ENCODE results near the gene WWOX. TPM values are rescaled to one million over a fixed set of nuclear protein-coding genes. Genes with fewer than 3 reads are reported as not detected.

WWOX gene
- total and polyA plus RNA-seq, 2 donors (not counting 3 experiments of a cell fraction or from before 2014, with no cell fraction given), result 6.2 to 12.5 TPM

GRCh38 chr16:78929841-78930240, 830.4 kb downstream of the WWOX start:
- no TSS peak for BruUV-seq (replicated peaks)
- no peaks in the 10 kb centered on the region for H3K9me1 ChIP-seq (replicated peaks; ENCODE audit: control insufficient read depth, extremely low read depth, insufficient read depth, low read length)
- no peak for TF ChIP-seq CTCF (IDR thresholded peaks at IDR 0.05; ENCODE audit: extremely low read depth in 1 of 2, insufficient read depth in 1 of 2, low read depth in 1 of 2, low read length in 2 of 2)
- no peak for TF ChIP-seq FOS (IDR thresholded peaks at IDR 0.05; ENCODE audit: borderline replicate concordance, insufficient read depth, low read length)
- TF ChIP-seq JUN (IDR thresholded peaks at IDR 0.05; ENCODE audit: borderline replicate concordance, insufficient read depth, insufficient read length, low read depth), result no peak
- no peak for TF ChIP-seq GATA2 (IDR thresholded peaks at IDR 0.05; ENCODE audit: insufficient read depth, insufficient read length, low read depth, low read length)
- TF ChIP-seq POLR2AphosphoS5 (IDR thresholded peaks at IDR 0.05; ENCODE audit: insufficient read depth, low read depth, low read length), result no peak
- TF ChIP-seq POLR2A (IDR thresholded peaks at IDR 0.05; ENCODE audit: low read depth, low read length), result no peak
- TF ChIP-seq MAX (IDR thresholded peaks at IDR 0.05; ENCODE audit: insufficient read depth, insufficient read length), result no peak
- TF ChIP-seq EZH2 (IDR thresholded peaks at IDR 0.05; ENCODE audit: borderline replicate concordance, low read depth, low read length, severe bottlenecking), result no peak
- POLR2A ChIA-PET, result no interaction called here
- H2AFZ ChIP-seq (ENCODE audit: low read depth, low read length), result no peak overlapping the region
- H3K27ac ChIP-seq (ENCODE audit: insufficient read depth, low read depth, low read length), result no peak overlapping the region
- H3K9me3 ChIP-seq (replicated peaks; ENCODE audit: control insufficient read depth, insufficient read depth, low read length), result peaks cover 2% of the 10 kb centered on the region
- no peaks in the 10 kb centered on the region for H3K79me2 ChIP-seq (ENCODE audit: control insufficient read depth, insufficient read depth, low read length)
- H3K4me1 ChIP-seq (ENCODE audit: control insufficient read depth, extremely low read depth, insufficient read depth, low read length), result no peaks in the 10 kb centered on the region
- FAIRE-seq (no peak), DNase-seq (ENCODE audit: low read depth, low spot score) (no peak)
- no peak overlapping the region for H3K9ac ChIP-seq (replicated peaks; ENCODE audit: extremely low read depth, insufficient read depth, low read length)
- dilution Hi-C loops (cut with MboI; ENCODE audit: extremely low pct_ligation_motif_present, low sequenced_read_pairs), result no loop called here
- no peaks in the 10 kb centered on the region for H3K36me3 ChIP-seq (ENCODE audit: control insufficient read depth in 2 of 2, extremely low read depth in 1 of 2, insufficient read depth in 2 of 2, low read length in 2 of 2)
- CTCF ChIA-PET, result no interaction called here
- H4K20me1 ChIP-seq (replicated peaks; ENCODE audit: control insufficient read depth, extremely low read depth, insufficient read depth, low read length), result no peaks in the 10 kb centered on the region
- intact Hi-C loops (cut with micrococcal nuclease), result no loop called here
- H3K27me3 ChIP-seq (ENCODE audit: control insufficient read depth in 2 of 2, insufficient read depth in 2 of 2, low read length in 2 of 2), result no peaks in the 10 kb centered on the region
- no peak overlapping the region for H3K4me3 ChIP-seq (replicated peaks in 1 of 3; ENCODE audit: insufficient read depth in 1 of 3, low read depth in 1 of 3, low read length in 3 of 3)
- H3K4me2 ChIP-seq (ENCODE audit: insufficient read depth, low read length), result no peak overlapping the region
